NCI-H82 treated with DMSO at 0.1 percent for 48 hours (cell line): ENCODE results near the gene TANGO2.

ENCODE experiments used
- DNase-seq: peaks from one replicate; lab custom pipeline; 2025; ENCODE audit not compliant: unreplicated experiment; lab: John Stamatoyannopoulos, UW

Gene TANGO2

GRCh38 chr22:19982991-19983578 is 37.8 kb upstream of the TANGO2 start:
- no peak for DNase-seq

- DNase-seq, result no peak
Measured at GRCh38 chr22:19983741-19984140, 37.2 kb upstream of the TANGO2 start.

GRCh38 chr22:19984201-19984753 is 36.6 kb upstream of the TANGO2 start:
- DNase-seq, result no peak

GRCh38 chr22:19984851-19985811 is 35.8 kb upstream of the TANGO2 start:
- no peak for DNase-seq

GRCh38 chr22:19986011-19986409 is 34.9 kb upstream of the TANGO2 start:
- no peak for DNase-seq

GRCh38 chr22:19986410-19987341 is 34.2 kb upstream of the TANGO2 start:
- DNase-seq, result peak; percentile 16

- DNase-seq, result no peak
Measured at GRCh38 chr22:19987394-19988306, 33.3 kb upstream of the TANGO2 start.

GRCh38 chr22:19988331-19988808 is 32.5 kb upstream of the TANGO2 start:
- no peak for DNase-seq

- DNase-seq, result no peak
Measured at GRCh38 chr22:19988965-19989724, 31.8 kb upstream of the TANGO2 start.

GRCh38 chr22:19989725-19990067 is 31.2 kb upstream of the TANGO2 start:
- no peak for DNase-seq

- DNase-seq, result no peak
Measured at GRCh38 chr22:19990188-19990587, 30.7 kb upstream of the TANGO2 start.

GRCh38 chr22:19990609-19991394 is 30.1 kb upstream of the TANGO2 start:
- DNase-seq, result no peak

GRCh38 chr22:19991395-19991644 is 29.6 kb upstream of the TANGO2 start:
- no peak for DNase-seq

GRCh38 chr22:19991645-19992451 is 29.1 kb upstream of the TANGO2 start:
- no peak for DNase-seq

- no peak for DNase-seq
Measured at GRCh38 chr22:19992481-19992911, 28.4 kb upstream of the TANGO2 start.

- no peak for DNase-seq
Measured at GRCh38 chr22:19992921-19993355, 28.0 kb upstream of the TANGO2 start.

- no peak for DNase-seq
Measured at GRCh38 chr22:19993926-19994325, 27.0 kb upstream of the TANGO2 start.
